GM19324 (cell line): Measurements from ENCODE around the gene TCF7L2.

ENCODE experiments used
- ATAC-seq: cut with Tn5 transposase; IDR thresholded peaks from one replicate; pipeline ENCODE4 v1.9.1; 2021; ENCODE audit warnings: mild to moderate bottlenecking, moderate library complexity; ENCODE audit not compliant: unreplicated experiment, low FRiP score

Gene TCF7L2

GRCh38 chr10:113111900-113112853 is 162.1 kb downstream of the TCF7L2 start:
- ATAC-seq, result no peak

- ATAC-seq, result no peak
Measured at GRCh38 chr10:113113241-113113640, 163.2 kb downstream of the TCF7L2 start.

- ATAC-seq, result no peak
Measured at GRCh38 chr10:113113918-113114317, 163.9 kb downstream of the TCF7L2 start.

GRCh38 chr10:113115556-113115955 is 165.5 kb downstream of the TCF7L2 start:
- ATAC-seq, result no peak

- no peak for ATAC-seq
Measured at GRCh38 chr10:113118882-113119281, 168.8 kb downstream of the TCF7L2 start.

GRCh38 chr10:113119801-113120200 is 169.8 kb downstream of the TCF7L2 start:
- ATAC-seq, result no peak

GRCh38 chr10:113121153-113121552 is 171.1 kb downstream of the TCF7L2 start:
- ATAC-seq, result no peak

GRCh38 chr10:113122947-113123346 is 172.9 kb downstream of the TCF7L2 start:
- no peak for ATAC-seq

- ATAC-seq, result no peak
Measured at GRCh38 chr10:113124724-113125123, 174.7 kb downstream of the TCF7L2 start.

- ATAC-seq, result no peak
Measured at GRCh38 chr10:113125612-113126011, 175.6 kb downstream of the TCF7L2 start.

GRCh38 chr10:113126229-113127201 is 176.5 kb downstream of the TCF7L2 start:
- ATAC-seq, result no peak

- ATAC-seq, result no peak
Measured at GRCh38 chr10:113127261-113127900, 177.3 kb downstream of the TCF7L2 start.

GRCh38 chr10:113127901-113128283 is 177.8 kb downstream of the TCF7L2 start:
- no peak for ATAC-seq

- no peak for ATAC-seq
Measured at GRCh38 chr10:113128450-113129070, 178.5 kb downstream of the TCF7L2 start.

- no peak for ATAC-seq
Measured at GRCh38 chr10:113129117-113129516, 179.1 kb downstream of the TCF7L2 start.

- ATAC-seq, result no peak
Measured at GRCh38 chr10:113130014-113130641, 180.1 kb downstream of the TCF7L2 start.

- no peak for ATAC-seq
Measured at GRCh38 chr10:113131613-113132261, 181.7 kb downstream of the TCF7L2 start.

GRCh38 chr10:113132591-113133121 is 182.6 kb downstream of the TCF7L2 start:
- no peak for ATAC-seq
